Neutrophil (primary cell): ENCODE measurements around the gene EXOC2.
"Not testable (repeated sequence)": the region's sequence is repeated elsewhere in the genome, so short reads cannot be mapped to it uniquely, and the experiment has no call there.

Experiments
- H3K27ac ChIP-seq: fragments of 200-600 bp; sonication (generic); 2 replicates; pipeline ENCODE4 v1.5.1; 2016; ENCODE audit warnings: mild to moderate bottlenecking, moderate library complexity
- H3K27me3 ChIP-seq: fragments of 200-600 bp; sonication (generic); 2 replicates; pipeline ENCODE4 v1.6.0; 2016; ENCODE audit warnings: mild to moderate bottlenecking
- H3K36me3 ChIP-seq: fragments of 200-600 bp; sonication (generic); 2 replicates; pipeline ENCODE4 v1.5.1; 2017
- H3K4me1 ChIP-seq, 2 experiments: fragments of 200-600 bp in 1 of 2; sonication (generic) in 1 of 2; 1 replicate in 1 of 2; 2 replicates in 1 of 2; pipeline versions ENCODE4 v1.5.1 to v1.6.1; 2013 to 2016; ENCODE audit warnings: low read depth in 1 of 2, low read length in 1 of 2, mild to moderate bottlenecking in 1 of 2, moderate library complexity in 1 of 2; ENCODE audit not compliant: control insufficient read depth in 1 of 2, insufficient read depth in 1 of 2
- H3K4me3 ChIP-seq, 2 experiments: fragments of 200-600 bp in 1 of 2; sonication (generic) in 1 of 2; 1 replicate in 1 of 2; 2 replicates in 1 of 2; pipeline ENCODE4 v1.5.1; 2013 to 2016; ENCODE audit warnings: low read depth in 1 of 2, low read length in 1 of 2, mild to moderate bottlenecking in 1 of 2, moderate library complexity in 1 of 2
- H3K9me3 ChIP-seq: fragments of 200-600 bp; sonication (generic); 2 replicates; pipeline ENCODE4 v1.5.1; 2016
- TF ChIP-seq, protein P1 (sequence below): fragments of 200-600 bp; sonication (generic); IDR thresholded peaks from 2 replicates; pipeline ENCODE4 v1.5.1; 2016; ENCODE audit warnings: antibody characterized with exemption

The EXOC2 gene

DNA sequence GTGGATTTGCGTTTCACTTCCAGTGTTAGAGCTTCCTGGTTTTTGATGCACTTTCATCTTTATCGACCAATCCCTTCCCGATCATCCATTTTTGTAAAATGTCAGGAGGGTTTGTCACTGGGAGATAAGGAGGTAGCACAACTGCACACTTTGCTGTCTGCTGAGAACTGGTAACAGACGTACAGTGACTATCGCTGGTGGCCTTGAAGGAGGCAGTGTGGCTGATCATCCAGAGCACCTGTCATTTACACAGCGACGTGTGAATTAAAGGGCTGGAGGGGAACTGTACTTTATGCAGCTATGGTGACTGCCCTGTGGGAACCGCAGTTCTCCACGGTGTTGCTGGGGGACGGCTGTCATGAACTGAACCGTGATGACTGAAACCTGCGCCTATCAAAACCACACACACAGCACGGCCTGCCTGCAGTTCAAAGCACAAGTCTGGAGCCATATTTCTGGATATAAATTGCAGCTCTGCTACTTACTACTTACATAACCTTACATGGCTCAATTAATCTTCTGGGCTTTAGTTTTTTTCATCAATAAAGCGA lies 86.0 kb downstream of the EXOC2 start:
- no peak overlapping the region for H3K4me3 ChIP-seq
- no peak overlapping the region for H3K27ac ChIP-seq
- TF ChIP-seq, protein P1, sequence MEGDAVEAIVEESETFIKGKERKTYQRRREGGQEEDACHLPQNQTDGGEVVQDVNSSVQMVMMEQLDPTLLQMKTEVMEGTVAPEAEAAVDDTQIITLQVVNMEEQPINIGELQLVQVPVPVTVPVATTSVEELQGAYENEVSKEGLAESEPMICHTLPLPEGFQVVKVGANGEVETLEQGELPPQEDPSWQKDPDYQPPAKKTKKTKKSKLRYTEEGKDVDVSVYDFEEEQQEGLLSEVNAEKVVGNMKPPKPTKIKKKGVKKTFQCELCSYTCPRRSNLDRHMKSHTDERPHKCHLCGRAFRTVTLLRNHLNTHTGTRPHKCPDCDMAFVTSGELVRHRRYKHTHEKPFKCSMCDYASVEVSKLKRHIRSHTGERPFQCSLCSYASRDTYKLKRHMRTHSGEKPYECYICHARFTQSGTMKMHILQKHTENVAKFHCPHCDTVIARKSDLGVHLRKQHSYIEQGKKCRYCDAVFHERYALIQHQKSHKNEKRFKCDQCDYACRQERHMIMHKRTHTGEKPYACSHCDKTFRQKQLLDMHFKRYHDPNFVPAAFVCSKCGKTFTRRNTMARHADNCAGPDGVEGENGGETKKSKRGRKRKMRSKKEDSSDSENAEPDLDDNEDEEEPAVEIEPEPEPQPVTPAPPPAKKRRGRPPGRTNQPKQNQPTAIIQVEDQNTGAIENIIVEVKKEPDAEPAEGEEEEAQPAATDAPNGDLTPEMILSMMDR: no peak
- no peaks in the 10 kb centered on the region for H3K27me3 ChIP-seq
- no peaks in the 10 kb centered on the region for H3K9me3 ChIP-seq
- H3K4me1 ChIP-seq: peaks cover 39 to 41% of the 10 kb centered on the region in 2 experiments
- no peaks in the 10 kb centered on the region for H3K36me3 ChIP-seq

- not testable (repeated sequence) for H3K27me3 ChIP-seq, H3K4me3 ChIP-seq, H3K36me3 ChIP-seq, H3K9me3 ChIP-seq, H3K27ac ChIP-seq
- H3K4me1 ChIP-seq: peaks cover 29 to 31% of the 10 kb centered on the region in 2 experiments
Observed at GRCh38 chr6:605895-606294, 87.0 kb downstream of the EXOC2 start.

GRCh38 chr6:604579-604978 lies 88.4 kb downstream of the EXOC2 start:
- H3K4me3 ChIP-seq: no peak overlapping the region
- no peaks in the 10 kb centered on the region for H3K9me3 ChIP-seq
- TF ChIP-seq, protein P1: no peak
- peaks cover 16 to 18% of the 10 kb centered on the region in 2 experiments for H3K4me1 ChIP-seq
- H3K27me3 ChIP-seq: no peaks in the 10 kb centered on the region
- no peaks in the 10 kb centered on the region for H3K36me3 ChIP-seq
- H3K27ac ChIP-seq: no peak overlapping the region

DNA sequence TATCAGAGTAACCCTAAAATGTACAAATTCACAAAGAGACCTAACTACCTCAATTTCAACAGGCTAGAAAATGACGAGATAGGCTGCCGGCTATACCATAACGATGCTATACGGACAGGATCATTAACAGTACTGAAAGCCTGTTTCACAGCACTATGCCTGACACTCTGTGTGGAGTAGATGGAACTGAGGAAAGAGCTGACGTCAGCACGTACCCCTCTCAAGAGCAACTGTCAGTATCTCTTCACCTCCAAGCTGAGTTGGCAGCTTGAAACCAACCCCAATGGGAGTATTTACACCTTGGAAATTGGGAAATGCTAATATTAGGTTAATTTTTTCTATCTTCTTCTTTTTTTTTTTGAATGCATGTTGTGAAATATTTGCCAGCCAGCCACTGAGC lies 89.7 kb downstream of the EXOC2 start:
- H3K27me3 ChIP-seq: no peaks in the 10 kb centered on the region
- H3K27ac ChIP-seq: no peak overlapping the region
- H3K4me1 ChIP-seq: peaks cover 11 to 14% of the 10 kb centered on the region in 2 experiments
- H3K36me3 ChIP-seq: no peaks in the 10 kb centered on the region
- H3K9me3 ChIP-seq: no peaks in the 10 kb centered on the region
- TF ChIP-seq, protein P1: no peak
- H3K4me3 ChIP-seq: no peak overlapping the region

DNA sequence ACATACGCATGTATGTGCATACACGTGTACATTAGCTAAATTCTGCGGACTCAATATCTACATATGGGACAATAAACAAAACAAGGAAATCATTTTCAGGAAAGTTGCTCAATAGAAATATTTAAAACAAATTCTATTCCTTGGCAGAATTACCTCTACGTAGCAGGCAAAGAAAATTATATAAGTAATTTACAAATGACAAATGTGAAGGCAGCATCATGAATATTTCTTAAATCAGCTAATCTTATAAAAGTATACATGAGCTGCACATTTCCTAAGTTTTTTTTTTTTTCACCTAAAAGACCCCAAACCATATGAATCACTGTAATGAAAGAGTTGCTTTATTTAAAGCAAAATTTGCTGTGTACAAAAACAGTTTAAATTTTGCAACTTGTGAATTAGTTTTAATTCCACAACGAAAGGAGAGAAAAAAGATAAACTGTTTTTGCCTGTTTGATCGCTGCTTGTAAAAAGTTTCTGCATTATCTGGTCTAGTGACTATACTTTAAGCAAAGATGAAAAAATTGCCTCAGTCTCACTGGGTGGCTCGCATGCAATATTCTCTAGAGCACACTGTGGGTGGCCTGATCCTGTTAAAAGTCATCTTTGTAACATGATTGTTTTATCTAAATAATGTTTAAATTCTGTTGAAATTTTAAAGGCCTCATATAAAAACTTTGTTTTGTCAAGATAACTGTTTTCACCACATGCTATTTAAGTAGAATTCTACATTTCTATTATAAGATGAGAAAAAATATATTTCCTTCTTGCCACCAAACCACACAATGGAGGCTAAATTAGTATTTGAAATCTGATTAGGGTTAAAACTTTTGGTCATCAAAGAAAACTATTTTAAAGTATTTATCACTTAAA lies 93.1 kb downstream of the EXOC2 start:
- TF ChIP-seq, protein P1: no peak
- Histone ChIP-seq H3K4me3 (no peak overlapping the region), H3K9me3 (no peaks in the 10 kb centered on the region), H3K27ac (no peak overlapping the region), H3K4me1 (peaks cover 11 to 14% of the 10 kb centered on the region in 2 experiments), H3K27me3 (no peaks in the 10 kb centered on the region), H3K36me3 (peaks cover 27% of the 10 kb centered on the region)

DNA sequence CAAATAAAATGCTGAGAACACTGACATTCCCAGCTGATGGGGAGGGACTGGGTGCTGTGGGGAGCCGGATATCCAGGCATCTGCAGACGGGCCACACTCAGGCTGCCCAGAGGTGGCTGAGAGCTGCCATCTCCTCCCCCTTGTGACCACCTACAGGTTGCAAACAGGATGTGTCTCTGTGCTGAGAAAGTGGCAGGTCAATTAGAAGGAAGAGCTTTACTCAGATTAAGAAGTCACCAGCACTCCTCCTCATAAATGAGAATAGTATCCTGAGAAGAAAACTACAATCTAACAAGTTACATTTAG lies 99.1 kb downstream of the EXOC2 start:
- H3K9me3 ChIP-seq: no peaks in the 10 kb centered on the region
- H3K27ac ChIP-seq: no peak overlapping the region
- peaks cover 57% of the 10 kb centered on the region for H3K36me3 ChIP-seq
- H3K4me1 ChIP-seq: no peaks in the 10 kb centered on the region
- TF ChIP-seq, protein P1: no peak
- no peaks in the 10 kb centered on the region for H3K27me3 ChIP-seq
- no peak overlapping the region for H3K4me3 ChIP-seq
